Skeletal muscle satellite cell (primary cell): Measurements from ENCODE around the gene TMEM92. TPM values are rescaled to one million over a fixed set of nuclear protein-coding genes. Genes with fewer than 3 reads are reported as not detected.

Source experiments
- H3K27me3 ChIP-seq: 2 replicates; pipeline ENCODE4 v1.7.0; 2013; ENCODE audit warnings: low read length; ENCODE audit not compliant: control insufficient read depth, insufficient read depth
- H3K36me3 ChIP-seq: 2 replicates; pipeline ENCODE4 v1.7.0; 2013; ENCODE audit warnings: mild to moderate bottlenecking, control low read depth, low read length; ENCODE audit not compliant: insufficient read depth
- H3K4me1 ChIP-seq: 2 replicates; pipeline ENCODE4 v1.7.0; 2013; ENCODE audit warnings: low read length; ENCODE audit not compliant: control insufficient read depth, insufficient read depth
- H3K4me2 ChIP-seq: 2 replicates; pipeline ENCODE4 v1.7.0; 2013; ENCODE audit warnings: mild to moderate bottlenecking, low read length
- H3K4me3 ChIP-seq: 2 replicates; pipeline ENCODE4 v1.7.0; 2013; ENCODE audit warnings: low read length
- H3K9ac ChIP-seq: 2 replicates; pipeline ENCODE4 v1.7.0; 2013; ENCODE audit warnings: mild to moderate bottlenecking, low read depth, low read length, moderate library complexity
- H3K9me3 ChIP-seq: replicated peaks from 2 replicates; pipeline ENCODE4 v1.7.0; 2013; ENCODE audit warnings: mild to moderate bottlenecking, control low read depth, low read length
- small RNA-seq: library from RNA; depleted of rRNA; stranded (forward); fragments of <200 nt; gene quantifications from one replicate; pipeline ENCODE3, GENCODE V24; 2012

TMEM92 gene

GRCh38 chr17:50323060-50323459, 48.8 kb downstream of the TMEM92 start:
- H3K4me1 ChIP-seq: peaks cover 3% of the 10 kb centered on the region
- no peak overlapping the region for H3K9ac ChIP-seq
- no peak overlapping the region for H3K4me3 ChIP-seq
- no peaks in the 10 kb centered on the region for H3K27me3 ChIP-seq
- no peaks in the 10 kb centered on the region for H3K9me3 ChIP-seq
- H3K4me2 ChIP-seq: no peak overlapping the region
- H3K36me3 ChIP-seq: no peaks in the 10 kb centered on the region

DNA sequence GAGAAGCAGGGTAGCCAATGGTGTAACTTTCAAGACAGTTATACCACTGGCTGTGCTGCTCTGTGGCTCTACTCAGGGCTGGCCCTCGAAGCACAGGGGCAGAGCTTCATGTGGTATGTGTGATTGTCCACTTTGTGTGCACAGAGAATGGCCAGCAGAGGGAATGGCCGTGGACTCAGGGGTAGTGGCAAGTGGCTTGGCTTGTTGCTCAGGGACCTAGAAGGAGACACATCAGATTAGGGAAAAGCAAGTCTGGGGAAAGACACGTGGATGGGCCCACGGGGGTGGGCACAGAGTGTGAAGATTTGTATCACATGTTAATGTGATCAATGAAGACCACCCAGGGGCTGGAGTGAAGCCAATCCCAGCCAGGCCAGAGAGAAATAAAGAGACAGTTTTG, 51.6 kb downstream of the TMEM92 start:
- Histone ChIP-seq H3K4me2 (no peak overlapping the region), H3K4me3 (no peak overlapping the region), H3K36me3 (no peaks in the 10 kb centered on the region), H3K9ac (no peak overlapping the region), H3K27me3 (peaks cover 6% of the 10 kb centered on the region), H3K4me1 (peaks cover under 1% of the 10 kb centered on the region), H3K9me3 (no peaks in the 10 kb centered on the region)

DNA sequence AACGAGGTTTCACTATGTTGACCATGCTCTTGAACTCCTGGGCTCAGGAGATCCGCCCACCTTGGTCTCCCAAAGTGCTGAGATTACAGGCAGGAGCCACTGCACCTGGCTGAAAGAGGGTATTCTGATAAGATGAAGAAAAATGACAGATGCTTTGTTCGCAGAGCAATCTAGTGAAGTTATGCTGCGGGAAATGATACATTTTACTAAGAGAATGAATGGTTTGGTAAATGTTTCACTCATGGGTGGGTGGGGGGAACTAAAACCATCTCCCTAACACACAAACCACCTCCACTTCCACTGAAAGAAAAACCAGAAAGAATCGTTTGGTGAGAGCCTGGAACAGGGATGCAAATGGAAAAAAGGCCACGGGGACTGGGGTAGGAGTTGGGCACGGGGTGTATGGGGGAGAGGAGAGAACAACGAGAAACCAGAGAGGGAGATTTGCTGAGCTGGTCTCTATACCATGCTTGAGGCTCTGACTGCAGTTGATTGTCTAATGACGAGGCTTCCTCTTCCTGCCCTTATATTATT, 52.6 kb downstream of the TMEM92 start:
- peaks cover 6% of the 10 kb centered on the region for H3K27me3 ChIP-seq
- no peaks in the 10 kb centered on the region for H3K9me3 ChIP-seq
- no peaks in the 10 kb centered on the region for H3K36me3 ChIP-seq
- H3K9ac ChIP-seq: no peak overlapping the region
- H3K4me3 ChIP-seq: no peak overlapping the region
- H3K4me2 ChIP-seq: no peak overlapping the region
- H3K4me1 ChIP-seq: peaks cover 11% of the 10 kb centered on the region

DNA sequence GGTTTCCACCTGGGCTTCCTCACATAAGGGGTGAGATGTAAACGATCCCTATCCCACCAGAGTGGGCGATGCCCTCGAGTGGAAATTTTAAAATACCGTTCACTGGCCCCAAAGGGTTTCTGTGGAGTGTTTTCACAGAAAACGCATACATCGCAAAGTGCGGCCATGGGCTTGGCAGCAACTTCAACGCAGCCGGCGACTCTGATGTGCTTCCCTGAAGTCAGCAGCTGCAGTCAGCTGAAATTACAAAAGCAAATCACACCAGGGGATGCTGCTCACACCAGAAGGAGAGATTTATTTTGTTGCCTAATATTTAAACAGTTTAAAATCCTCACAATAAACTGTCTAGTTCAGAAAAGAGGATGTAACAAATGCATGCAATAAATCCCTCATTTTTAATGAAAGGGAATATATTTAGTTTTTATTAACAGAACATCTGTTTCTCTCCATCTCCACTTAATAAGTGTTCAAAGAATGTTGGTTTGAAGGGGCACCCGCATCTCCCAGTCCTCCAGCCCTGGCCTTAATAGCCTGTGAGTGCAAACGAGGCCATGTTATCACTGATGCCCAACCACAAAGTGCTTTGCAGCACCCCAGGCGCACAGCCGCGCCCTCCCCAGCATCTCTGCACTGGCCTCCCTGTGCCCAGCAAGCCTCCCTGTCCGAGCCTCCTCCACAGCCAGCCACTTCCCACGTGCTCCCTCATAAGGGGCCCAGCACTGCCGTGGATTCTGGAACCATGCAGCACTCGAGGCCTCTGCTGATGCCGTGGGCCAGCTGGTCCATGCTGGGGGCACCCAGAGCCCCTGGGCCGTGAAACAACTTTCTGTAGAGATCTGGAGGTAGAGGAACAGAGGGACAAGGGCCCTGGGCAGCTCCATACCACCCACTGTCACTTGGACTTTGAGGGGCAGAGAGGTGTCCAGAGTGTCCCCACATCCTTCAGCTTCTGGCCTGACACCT, 54.4 kb downstream of the TMEM92 start:
- H3K9ac ChIP-seq: no peak overlapping the region
- no peak overlapping the region for H3K4me2 ChIP-seq
- H3K36me3 ChIP-seq: no peaks in the 10 kb centered on the region
- no peaks in the 10 kb centered on the region for H3K9me3 ChIP-seq
- no peak overlapping the region for H3K4me3 ChIP-seq
- peaks cover 18% of the 10 kb centered on the region for H3K4me1 ChIP-seq
- H3K27me3 ChIP-seq: peaks cover 6% of the 10 kb centered on the region

DNA sequence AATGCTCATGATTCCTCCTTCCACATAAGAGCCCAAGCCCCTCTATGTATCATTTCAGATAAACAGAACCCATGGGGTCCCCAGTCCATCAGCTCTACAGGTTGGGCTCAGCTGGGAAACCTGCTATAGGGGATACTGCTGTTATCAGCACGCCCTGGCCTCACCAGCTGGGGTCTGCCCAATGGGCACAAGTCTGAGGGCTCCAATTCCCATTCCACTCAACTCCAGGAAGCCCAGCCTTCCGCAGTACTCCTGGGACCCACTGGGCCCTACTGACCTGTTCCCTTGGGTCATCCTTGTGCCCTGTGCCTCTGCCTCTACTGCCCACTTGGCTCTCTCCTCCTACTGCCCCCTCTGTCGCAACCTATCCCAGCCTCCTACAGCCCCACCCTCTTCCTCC, 55.5 kb downstream of the TMEM92 start:
- Histone ChIP-seq H3K4me2 (no peak overlapping the region), H3K4me3 (no peak overlapping the region), H3K9ac (no peak overlapping the region), H3K9me3 (no peaks in the 10 kb centered on the region), H3K4me1 (peaks cover 18% of the 10 kb centered on the region), H3K36me3 (no peaks in the 10 kb centered on the region), H3K27me3 (peaks cover 6% of the 10 kb centered on the region)

- H3K4me2 ChIP-seq: no peak overlapping the region
- no peaks in the 10 kb centered on the region for H3K9me3 ChIP-seq
- H3K4me3 ChIP-seq: no peak overlapping the region
- H3K4me1 ChIP-seq: peaks cover 18% of the 10 kb centered on the region
- peaks cover 6% of the 10 kb centered on the region for H3K27me3 ChIP-seq
- no peak overlapping the region for H3K9ac ChIP-seq
- H3K36me3 ChIP-seq: no peaks in the 10 kb centered on the region
Observed at GRCh38 chr17:50330151-50330775, 56.0 kb downstream of the TMEM92 start.

Small RNA genes lying within 50 kb of the gene (small RNA-seq; reads per million reads assigned to genes)
- gene SUMO2P7: not detected
